ENCODE data around the gene MAG. TPM values are rescaled to one million over a fixed set of nuclear protein-coding genes. Genes with fewer than 3 reads are reported as not detected.

Gene MAG
- total and polyA plus RNA-seq, 2 of the 8 experiments (the other 6 are each of a cell fraction or from before 2014, with no cell fraction given) = 0.20 to 1.3 TPM

- no peaks in the 10 kb centered on the region for H3K23me2 ChIP-seq (ENCODE audit: low read depth, low read length)
- 84% methylated on average over 11 of the region's 11 CpGs; no CpG with 5 or more reads in 1 of the 2 experiments for WGBS, 2 experiments (ENCODE audit: extremely low coverage in 1 of 2, insufficient coverage in 1 of 2, insufficient read length in 1 of 2, insufficient replicate concordance in 2 of 2, low coverage in 1 of 2, low lambda C conversion rate in 2 of 2, missing lambda C conversion rate in 1 of 2)
- no peak overlapping the region for H3K4ac ChIP-seq (replicated peaks; ENCODE audit: insufficient read length, low read depth, low read length)
- no peak overlapping the region for H3K9ac ChIP-seq (replicated peaks in 1 of 4; ENCODE audit: extremely low read depth in 1 of 4, low read depth in 3 of 4, low read length in 3 of 4)
- DNase-seq (ENCODE audit: low read depth in 1 of 2, low spot score in 2 of 2) = no peak
- no peaks in the 10 kb centered on the region for H3K79me1 ChIP-seq (ENCODE audit: low read depth, low read length)
- H3K27me3 ChIP-seq (replicated peaks in 1 of 4; ENCODE audit: control insufficient read depth in 3 of 4, extremely low read depth in 1 of 4, insufficient read depth in 3 of 4, low read length in 3 of 4) = no peaks in the 10 kb centered on the region
- H3K56ac ChIP-seq (replicated peaks; ENCODE audit: insufficient read length, low read depth, low read length) = no peak overlapping the region
- no peaks in the 10 kb centered on the region for H3K4me1 ChIP-seq (replicated peaks in 1 of 4; ENCODE audit: control insufficient read depth in 3 of 4, insufficient read depth in 4 of 4, low read length in 3 of 4)
- no peak overlapping the region for H2BK15ac ChIP-seq (ENCODE audit: low read length)
- no peaks in the 10 kb centered on the region for H3K36me3 ChIP-seq (ENCODE audit: control insufficient read depth in 2 of 4, insufficient read depth in 4 of 4, low read length in 3 of 4)
- ChIA-PET CTCF (ENCODE audit: partially characterized antibody) (interaction anchor here (0.9 to 2.5 kb wide), 4 partner anchors 10 to 18 kb away, joined by 3 to 9 read pairs (median 7); partner anchors contain the start of genes CD22 and FFAR3), POLR2A (ENCODE audit: partially characterized antibody) (no interaction called here)
- no peak overlapping the region for H3K27ac ChIP-seq (ENCODE audit: low read depth, low read length)
- H2BK20ac ChIP-seq (ENCODE audit: low read length) = no peak overlapping the region
- no peak overlapping the region for H3K18ac ChIP-seq (ENCODE audit: extremely low read depth, low read length)
- H2AFZ ChIP-seq (ENCODE audit: low read length) = no peak overlapping the region
- H2BK5ac ChIP-seq (ENCODE audit: low read depth, low read length) = no peak overlapping the region
- H4K8ac ChIP-seq (ENCODE audit: extremely low read depth, insufficient read depth, low read length) = no peak overlapping the region
- H3K9me3 ChIP-seq (ENCODE audit: insufficient read depth in 2 of 2, low read depth in 1 of 2, low read length in 1 of 2) = no peaks in the 10 kb centered on the region
- no peak overlapping the region for H4K5ac ChIP-seq (ENCODE audit: insufficient read length, low read depth, low read length)
- no peaks in the 10 kb centered on the region for H3K79me2 ChIP-seq (ENCODE audit: control insufficient read depth in 1 of 2, insufficient read depth in 2 of 2, low read length in 2 of 2)
- no peak overlapping the region for H3K14ac ChIP-seq (ENCODE audit: insufficient read length)
- no peak overlapping the region for H3K4me3 ChIP-seq (ENCODE audit: extremely low read depth in 1 of 4, insufficient read depth in 2 of 4, low read depth in 3 of 4, low read length in 4 of 4)
- H2BK12ac ChIP-seq (ENCODE audit: low read depth, low read length) = no peak overlapping the region
- H3K23ac ChIP-seq (ENCODE audit: insufficient read length) = no peak overlapping the region
- H4K91ac ChIP-seq (replicated peaks; ENCODE audit: insufficient read length, low read length) = no peak overlapping the region
- H2BK120ac ChIP-seq (replicated peaks; ENCODE audit: low read depth, low read length) = no peak overlapping the region
- H3K4me2 ChIP-seq (ENCODE audit: insufficient read depth in 1 of 2, low read depth in 2 of 2, low read length in 2 of 2) = no peak overlapping the region
- no peak overlapping the region for H2AK5ac ChIP-seq (ENCODE audit: low read depth, low read length)
- H4K20me1 ChIP-seq (replicated peaks in 1 of 2; ENCODE audit: control insufficient read depth in 1 of 2, insufficient read depth in 2 of 2, low read length in 2 of 2) = no peaks in the 10 kb centered on the region
- no peak for FAIRE-seq
- no peak for TF ChIP-seq RBBP5 (IDR thresholded peaks at IDR 0.05; ENCODE audit: borderline replicate concordance, low read depth, low read length)
- no peak for TF ChIP-seq SAP30 (IDR thresholded peaks at IDR 0.05; ENCODE audit: insufficient read depth, insufficient replicate concordance, low read length)
- TF ChIP-seq EGR1 (IDR thresholded peaks at IDR 0.05; ENCODE audit: borderline replicate concordance, low read depth, low read length) = no peak
- TF ChIP-seq SP4 (IDR thresholded peaks at IDR 0.05; ENCODE audit: low read length) = no peak
- TF ChIP-seq CTBP2 (IDR thresholded peaks at IDR 0.05; ENCODE audit: borderline replicate concordance, insufficient read depth, insufficient read length, low read length) = no peak
- no peak for TF ChIP-seq NANOG (IDR thresholded peaks at IDR 0.05; ENCODE audit: insufficient read depth, low read depth, low read length, poor library complexity, severe bottlenecking)
- no peak for TF ChIP-seq GTF2F1 (IDR thresholded peaks at IDR 0.05; ENCODE audit: borderline replicate concordance, low read depth, low read length)
- TF ChIP-seq PHF8 (conservative IDR thresholded peaks at IDR 0.05; ENCODE audit: low read depth, low read length) = no peak
- TF ChIP-seq CBX5 (IDR thresholded peaks at IDR 0.05; ENCODE audit: low read depth, low read length) = no peak
- TF ChIP-seq JUN (IDR thresholded peaks at IDR 0.05; ENCODE audit: low read depth, low read length) = no peak
- TF ChIP-seq E2F6 (IDR thresholded peaks at IDR 0.05) = no peak
- TF ChIP-seq RXRA (IDR thresholded peaks at IDR 0.05; ENCODE audit: insufficient read depth, low read depth, low read length) = no peak
- no peak for TF ChIP-seq HDAC2 (IDR thresholded peaks at IDR 0.05; ENCODE audit: borderline replicate concordance in 1 of 2, low read depth in 2 of 2, low read length in 2 of 2)
These were observed 48.5 kb downstream of the MAG start for GRCh38 chr19:35340431-35340830.

Measured in H1 (cell line).